ENCODE measurements around the gene PTPRK. TPM values are rescaled to one million over a fixed set of nuclear protein-coding genes. Genes with fewer than 3 reads are reported as not detected.
"Not testable (repeated sequence)": the region's sequence is repeated elsewhere in the genome, so short reads cannot be mapped to it uniquely, and the experiment has no call there.

Gene PTPRK
- polyA plus RNA-seq, 4 donors = 29.1 to 58.6 (median 50.2) TPM

GRCh38 chr6:127949251-127949650 is 571.1 kb downstream of the PTPRK start:
- DNase-seq (ENCODE audit: low read depth in 4 of 4, low spot score in 3 of 4) = no peak

GRCh38 chr6:127946388-127946787 is 574.0 kb downstream of the PTPRK start:
- no peak for DNase-seq (ENCODE audit: low read depth in 4 of 4, low spot score in 3 of 4)

GRCh38 chr6:127945434-127946097 is 574.8 kb downstream of the PTPRK start:
- no peak for DNase-seq (ENCODE audit: low read depth in 4 of 4, low spot score in 3 of 4)

GRCh38 chr6:127941228-127941627 is 579.2 kb downstream of the PTPRK start:
- no peak for DNase-seq (ENCODE audit: low read depth in 4 of 4, low spot score in 3 of 4)

GRCh38 chr6:127939442-127940066 is 580.8 kb downstream of the PTPRK start:
- no peak for DNase-seq (ENCODE audit: low read depth in 4 of 4, low spot score in 3 of 4)

- no peak for DNase-seq (ENCODE audit: low read depth in 4 of 4, low spot score in 3 of 4)
Observed at GRCh38 chr6:127938701-127939100, 581.7 kb downstream of the PTPRK start.

GRCh38 chr6:127937747-127938146 is 582.7 kb downstream of the PTPRK start:
- DNase-seq (ENCODE audit: low read depth in 4 of 4, low spot score in 3 of 4) = no peak

- DNase-seq (ENCODE audit: low read depth in 4 of 4, low spot score in 3 of 4) = no peak
Observed at GRCh38 chr6:127937102-127937501, 583.3 kb downstream of the PTPRK start.

GRCh38 chr6:127934956-127935355 is 585.4 kb downstream of the PTPRK start:
- DNase-seq (ENCODE audit: low read depth in 4 of 4, low spot score in 3 of 4) = no peak

- no peak for DNase-seq (ENCODE audit: low read depth in 4 of 4, low spot score in 3 of 4)
Observed at GRCh38 chr6:127933852-127934840, 586.3 kb downstream of the PTPRK start.

GRCh38 chr6:127933137-127933536 is 587.3 kb downstream of the PTPRK start:
- no peak for DNase-seq (ENCODE audit: low read depth in 4 of 4, low spot score in 3 of 4)

GRCh38 chr6:127932708-127933107 is 587.7 kb downstream of the PTPRK start:
- DNase-seq (ENCODE audit: low read depth in 4 of 4, low spot score in 3 of 4) = no peak

GRCh38 chr6:127926441-127926840 is 594.0 kb downstream of the PTPRK start:
- DNase-seq (ENCODE audit: low read depth in 4 of 4, low spot score in 3 of 4) = not testable (repeated sequence)

- no peak for DNase-seq (ENCODE audit: low read depth in 4 of 4, low spot score in 3 of 4)
Observed at GRCh38 chr6:127924440-127924839, 596.0 kb downstream of the PTPRK start.

GRCh38 chr6:127924031-127924430 is 596.4 kb downstream of the PTPRK start:
- no peak for DNase-seq (ENCODE audit: low read depth in 4 of 4, low spot score in 3 of 4)

GRCh38 chr6:127923135-127923534 is 597.3 kb downstream of the PTPRK start:
- no peak for DNase-seq (ENCODE audit: low read depth in 4 of 4, low spot score in 3 of 4)

- no peak for DNase-seq (ENCODE audit: low read depth in 4 of 4, low spot score in 3 of 4)
Observed at GRCh38 chr6:127921982-127922381, 598.4 kb downstream of the PTPRK start.

- no peak for DNase-seq (ENCODE audit: low read depth in 4 of 4, low spot score in 3 of 4)
Observed at GRCh38 chr6:127920804-127921203, 599.6 kb downstream of the PTPRK start.

Data from left renal pelvis (tissue), 4 donors.